Mesendoderm (in vitro differentiated cells): Measurements from ENCODE around the gene IL25.

Experiments used
- DNase-seq: peaks from one replicate; pipeline ENCODE4 v3.0.0; 2013
- H2AK5ac ChIP-seq: 2 replicates; pipeline ENCODE4 v1.6.1; 2013; ENCODE audit warnings: low read length, inconsistent platforms
- H2BK120ac ChIP-seq: 2 replicates; pipeline ENCODE4 v1.6.1; 2013; ENCODE audit warnings: low read depth, mild to moderate bottlenecking, low read length, moderate library complexity, mixed read lengths
- H2BK15ac ChIP-seq: replicated peaks from 2 replicates; pipeline ENCODE4 v1.6.1; 2013; ENCODE audit warnings: low read depth, mild to moderate bottlenecking, moderate library complexity
- H2BK5ac ChIP-seq: 2 replicates; pipeline ENCODE4 v1.6.1; 2013; ENCODE audit warnings: low read length, inconsistent platforms
- H3K18ac ChIP-seq: 2 replicates; pipeline ENCODE4 v1.6.1; 2013; ENCODE audit warnings: mild to moderate bottlenecking, low read length, mixed read lengths
- H3K23ac ChIP-seq: one replicate; pipeline ENCODE4 v1.6.1; 2013; ENCODE audit warnings: low read length
- H3K27ac ChIP-seq: 2 replicates; pipeline ENCODE4 v1.5.1; 2013; ENCODE audit warnings: low read depth, mild to moderate bottlenecking, inconsistent platforms, low read length, moderate library complexity
- H3K27me3 ChIP-seq: 2 replicates; pipeline ENCODE4 v1.6.1; 2013; ENCODE audit warnings: low read length, control low read depth, mild to moderate bottlenecking, inconsistent platforms; ENCODE audit not compliant: insufficient read depth, poor library complexity
- H3K36me3 ChIP-seq: 2 replicates; pipeline ENCODE4 v1.6.1; 2013; ENCODE audit warnings: low read length, inconsistent platforms; ENCODE audit not compliant: control insufficient read depth, insufficient read depth
- H3K4ac ChIP-seq: one replicate; pipeline ENCODE4 v1.6.1; 2013; ENCODE audit warnings: low read depth, mild to moderate bottlenecking, low read length, moderate library complexity
- H3K4me1 ChIP-seq: 2 replicates; pipeline ENCODE4 v1.6.1; 2013; ENCODE audit warnings: low read depth, low read length, inconsistent platforms; ENCODE audit not compliant: control insufficient read depth
- H3K4me2 ChIP-seq: 2 replicates; pipeline ENCODE4 v1.6.1; 2013; ENCODE audit warnings: low read length
- H3K4me3 ChIP-seq: 2 replicates; pipeline ENCODE4 v1.5.1; 2013; ENCODE audit warnings: mild to moderate bottlenecking, low read length
- H3K56ac ChIP-seq: one replicate; pipeline ENCODE4 v1.6.1; 2013; ENCODE audit warnings: low read length
- H3K79me1 ChIP-seq: 2 replicates; pipeline ENCODE4 v1.6.1; 2013; ENCODE audit warnings: low read length, inconsistent platforms
- H3K79me2 ChIP-seq: 2 replicates; pipeline ENCODE4 v1.6.1; 2013; ENCODE audit warnings: mild to moderate bottlenecking, low read length; ENCODE audit not compliant: control insufficient read depth, insufficient read depth
- H3K9ac ChIP-seq: 2 replicates; pipeline ENCODE4 v1.6.1; 2013; ENCODE audit warnings: low read length, inconsistent platforms
- H4K5ac ChIP-seq: one replicate; pipeline ENCODE4 v1.6.1; 2013; ENCODE audit warnings: low read length
- H4K8ac ChIP-seq: one replicate; pipeline ENCODE4 v1.6.1; 2013; ENCODE audit warnings: low read depth, mild to moderate bottlenecking, control low read depth, low read length, moderate library complexity
- WGBS: extraction: QIAGEN DNeasy Blood & Tissue Kit; methylation state at CpG from one replicate; pipeline ENCODE4 v1.1.7; 2013; ENCODE audit warnings: low lambda C conversion rate, missing lambda C conversion rate; ENCODE audit not compliant: insufficient coverage; ENCODE audit errors: extremely low coverage; 5-methylcytosine and 5-hydroxymethylcytosine counted together

The IL25 gene

GRCh38 chr14:23403908-23404307 is 31.3 kb downstream of the IL25 start:
- Histone ChIP-seq H4K8ac (no peak overlapping the region), H2BK5ac (no peak overlapping the region), H3K27ac (no peak overlapping the region), H3K79me1 (no peaks in the 10 kb centered on the region), H3K18ac (no peak overlapping the region), H3K4me1 (no peaks in the 10 kb centered on the region), H3K36me3 (no peaks in the 10 kb centered on the region), H3K9ac (no peak overlapping the region), H3K4ac (no peak overlapping the region), H4K5ac (no peak overlapping the region), H3K56ac (no peak overlapping the region), H3K79me2 (no peaks in the 10 kb centered on the region), H2AK5ac (no peak overlapping the region), H3K4me3 (no peak overlapping the region), H3K27me3 (no peaks in the 10 kb centered on the region), H2BK15ac (no peak overlapping the region), H2BK120ac (no peak overlapping the region), H3K23ac (no peak overlapping the region), H3K4me2 (no peak overlapping the region)
- WGBS: no CpG with 5 or more reads among the region's 4 CpGs
- DNase-seq: no peak

GRCh38 chr14:23404331-23404900 is 31.8 kb downstream of the IL25 start:
- no peak for DNase-seq
- H3K4me3 ChIP-seq: no peak overlapping the region
- no peak overlapping the region for H2BK120ac ChIP-seq
- H3K27me3 ChIP-seq: no peaks in the 10 kb centered on the region
- no peak overlapping the region for H3K4me2 ChIP-seq
- H3K18ac ChIP-seq: no peak overlapping the region
- no peak overlapping the region for H3K56ac ChIP-seq
- no peak overlapping the region for H3K23ac ChIP-seq
- H2AK5ac ChIP-seq: no peak overlapping the region
- no peak overlapping the region for H3K27ac ChIP-seq
- H3K79me2 ChIP-seq: no peaks in the 10 kb centered on the region
- no peak overlapping the region for H4K8ac ChIP-seq
- no peaks in the 10 kb centered on the region for H3K79me1 ChIP-seq
- no peak overlapping the region for H2BK15ac ChIP-seq
- H3K4ac ChIP-seq: no peak overlapping the region
- no CpG with 5 or more reads among the region's 14 CpGs for WGBS
- H3K4me1 ChIP-seq: no peaks in the 10 kb centered on the region
- no peak overlapping the region for H2BK5ac ChIP-seq
- H4K5ac ChIP-seq: no peak overlapping the region
- H3K9ac ChIP-seq: no peak overlapping the region
- no peaks in the 10 kb centered on the region for H3K36me3 ChIP-seq

GRCh38 chr14:23405096-23405495 is 32.5 kb downstream of the IL25 start:
- no peak overlapping the region for H2BK15ac ChIP-seq
- no peaks in the 10 kb centered on the region for H3K79me1 ChIP-seq
- H3K4me1 ChIP-seq: no peaks in the 10 kb centered on the region
- H3K79me2 ChIP-seq: no peaks in the 10 kb centered on the region
- H3K4ac ChIP-seq: no peak overlapping the region
- H2AK5ac ChIP-seq: no peak overlapping the region
- no peak overlapping the region for H3K4me3 ChIP-seq
- H2BK5ac ChIP-seq: no peak overlapping the region
- no peak overlapping the region for H2BK120ac ChIP-seq
- H3K36me3 ChIP-seq: no peaks in the 10 kb centered on the region
- H3K56ac ChIP-seq: no peak overlapping the region
- no peak overlapping the region for H3K4me2 ChIP-seq
- no peak overlapping the region for H3K27ac ChIP-seq
- H4K5ac ChIP-seq: no peak overlapping the region
- WGBS: no CpG with 5 or more reads among the region's 10 CpGs
- DNase-seq: no peak
- H3K9ac ChIP-seq: no peak overlapping the region
- no peak overlapping the region for H3K23ac ChIP-seq
- H4K8ac ChIP-seq: no peak overlapping the region
- no peak overlapping the region for H3K18ac ChIP-seq
- H3K27me3 ChIP-seq: no peaks in the 10 kb centered on the region

GRCh38 chr14:23405516-23406025 is 33.0 kb downstream of the IL25 start:
- no peaks in the 10 kb centered on the region for H3K36me3 ChIP-seq
- H3K18ac ChIP-seq: no peak overlapping the region
- no peak overlapping the region for H3K4me2 ChIP-seq
- no peaks in the 10 kb centered on the region for H3K27me3 ChIP-seq
- H2AK5ac ChIP-seq: no peak overlapping the region
- no peak for DNase-seq
- no peak overlapping the region for H3K9ac ChIP-seq
- H3K79me1 ChIP-seq: no peaks in the 10 kb centered on the region
- no peak overlapping the region for H2BK15ac ChIP-seq
- no peak overlapping the region for H3K56ac ChIP-seq
- H4K8ac ChIP-seq: no peak overlapping the region
- no peak overlapping the region for H3K4me3 ChIP-seq
- H3K27ac ChIP-seq: no peak overlapping the region
- no peak overlapping the region for H3K4ac ChIP-seq
- H2BK120ac ChIP-seq: no peak overlapping the region
- H4K5ac ChIP-seq: no peak overlapping the region
- H3K23ac ChIP-seq: no peak overlapping the region
- WGBS: no CpG with 5 or more reads among the region's 13 CpGs
- no peaks in the 10 kb centered on the region for H3K4me1 ChIP-seq
- H2BK5ac ChIP-seq: no peak overlapping the region
- H3K79me2 ChIP-seq: no peaks in the 10 kb centered on the region

- Histone ChIP-seq H4K8ac (no peak overlapping the region), H3K4me2 (no peak overlapping the region), H3K9ac (no peak overlapping the region), H3K27me3 (no peaks in the 10 kb centered on the region), H2BK5ac (no peak overlapping the region), H3K4me3 (no peak overlapping the region), H3K79me1 (no peaks in the 10 kb centered on the region), H3K27ac (no peak overlapping the region), H3K4ac (no peak overlapping the region), H3K4me1 (no peaks in the 10 kb centered on the region), H3K56ac (no peak overlapping the region), H3K18ac (no peak overlapping the region), H2AK5ac (no peak overlapping the region), H2BK120ac (no peak overlapping the region), H2BK15ac (no peak overlapping the region), H3K79me2 (no peaks in the 10 kb centered on the region), H3K23ac (no peak overlapping the region), H4K5ac (no peak overlapping the region), H3K36me3 (no peaks in the 10 kb centered on the region)
- no peak for DNase-seq
- no CpG with 5 or more reads among the region's 4 CpGs for WGBS
Measured at GRCh38 chr14:23406244-23406643, 33.6 kb downstream of the IL25 start.

GRCh38 chr14:23406725-23407355 is 34.2 kb downstream of the IL25 start:
- Histone ChIP-seq H3K4me3 (no peak overlapping the region), H3K4me1 (no peaks in the 10 kb centered on the region), H4K5ac (no peak overlapping the region), H2BK5ac (no peak overlapping the region), H4K8ac (no peak overlapping the region), H3K79me1 (no peaks in the 10 kb centered on the region), H3K56ac (no peak overlapping the region), H3K18ac (no peak overlapping the region), H2BK15ac (no peak overlapping the region), H3K4me2 (no peak overlapping the region), H3K27me3 (no peaks in the 10 kb centered on the region), H2AK5ac (no peak overlapping the region), H3K4ac (no peak overlapping the region), H3K79me2 (no peaks in the 10 kb centered on the region), H3K36me3 (no peaks in the 10 kb centered on the region), H2BK120ac (no peak overlapping the region), H3K27ac (no peak overlapping the region), H3K23ac (no peak overlapping the region), H3K9ac (no peak overlapping the region)
- no CpG with 5 or more reads among the region's 15 CpGs for WGBS
- no peak for DNase-seq
